HEK293 (cell line): ENCODE data around the gene KANSL2.
"Not testable (repeated sequence)": the region's sequence is repeated elsewhere in the genome, so short reads cannot be mapped to it uniquely, and the experiment has no call there.

ENCODE experiments used
- CTCF ChIA-PET: fragments of 350-600 bp; formaldehyde crosslinking; extraction: SDS; loops from one replicate; lab custom pipeline; 2021; ENCODE audit warnings: antibody characterized with exemption; lab: Yijun Ruan, JAX
- POLR2A ChIA-PET: fragments of 300-600 bp; formaldehyde crosslinking; extraction: SDS; loops from one replicate; lab custom pipeline; 2020; ENCODE audit warnings: antibody characterized with exemption, inconsistent platforms; lab: Yijun Ruan, JAX
- H3K27ac ChIP-seq: fragments of 200-500 bp; sonication (Bioruptor generic); 2 replicates; pipeline ENCODE4 v1.5.1; 2014; ENCODE audit warnings: low read depth, low read length, control low read depth, inconsistent platforms; ENCODE audit errors: extremely low read depth
- H3K36me3 ChIP-seq, 2 experiments: fragments of 200-500 bp in 1 of 2; sonication (Bioruptor generic) in 1 of 2; 1 replicate in 1 of 2; 2 replicates in 1 of 2; pipeline ENCODE4 v1.5.1; 2014 to 2017; ENCODE audit warnings: inconsistent platforms in 2 of 2, low read length in 2 of 2; ENCODE audit not compliant: control insufficient read depth in 2 of 2, insufficient read depth in 1 of 2
- H3K4me1 ChIP-seq: fragments of 200-500 bp; sonication (Bioruptor generic); 2 replicates; pipeline ENCODE4 v1.5.1; 2014; ENCODE audit warnings: mild to moderate bottlenecking, low read length, inconsistent platforms; ENCODE audit not compliant: control insufficient read depth, insufficient read depth
- H3K4me3 ChIP-seq: 2 replicates; pipeline ENCODE4 v1.5.1; 2011; ENCODE audit warnings: low read depth, mild to moderate bottlenecking, control low read depth, low read length, moderate library complexity
- H3K9me3 ChIP-seq: fragments of 200-500 bp; sonication (Bioruptor generic); 2 replicates; pipeline ENCODE4 v1.5.1; 2014; ENCODE audit warnings: low read depth, low read length, inconsistent platforms; ENCODE audit not compliant: control insufficient read depth, insufficient read depth
- PRDM1 ChIP-seq: fragments of 450-650 bp; formaldehyde crosslinking; IDR thresholded peaks from 2 replicates; pipeline ENCODE4; 2016; ENCODE audit warnings: missing biosample characterization, missing genetic modification characterization
- PRDM2 ChIP-seq: fragments of 450-650 bp; formaldehyde crosslinking; IDR thresholded peaks from 2 replicates; pipeline ENCODE4 v1.5.1; 2016; ENCODE audit warnings: missing biosample characterization, missing genetic modification characterization, borderline replicate concordance
- REST ChIP-seq: fragments of 450-650 bp; formaldehyde crosslinking; IDR thresholded peaks from 2 replicates; pipeline ENCODE4 v1.5.1; 2016; ENCODE audit warnings: missing biosample characterization, missing genetic modification characterization
- SCRT1 ChIP-seq: fragments of 450-650 bp; formaldehyde crosslinking; IDR thresholded peaks from 2 replicates; pipeline ENCODE4 v1.5.1; 2016; ENCODE audit warnings: missing biosample characterization, missing genetic modification characterization, borderline replicate concordance
- ZBTB1 ChIP-seq: fragments of 450-650 bp; formaldehyde crosslinking; IDR thresholded peaks from 2 replicates; pipeline ENCODE4 v1.5.1; 2016; ENCODE audit warnings: missing biosample characterization, missing genetic modification characterization
- ZBTB26 ChIP-seq: fragments of 450-650 bp; formaldehyde crosslinking; optimal IDR thresholded peaks from 2 replicates; pipeline ENCODE3; 2016; ENCODE audit warnings: missing biosample characterization, mild to moderate bottlenecking, missing genetic modification characterization
- ZBTB7A ChIP-seq: fragments of 450-650 bp; formaldehyde crosslinking; IDR thresholded peaks from 2 replicates; pipeline ENCODE4 v1.5.1; 2016; ENCODE audit warnings: low read depth, missing biosample characterization, missing genetic modification characterization
- ZNF202 ChIP-seq: fragments of 450-650 bp; formaldehyde crosslinking; IDR thresholded peaks from 2 replicates; pipeline ENCODE4 v1.5.1; 2016; ENCODE audit warnings: missing biosample characterization, missing genetic modification characterization, borderline replicate concordance
- ZNF24 ChIP-seq: fragments of 450-650 bp; formaldehyde crosslinking; IDR thresholded peaks from 2 replicates; pipeline ENCODE4 v1.5.1; 2016; ENCODE audit warnings: missing biosample characterization, missing genetic modification characterization
- ZNF391 ChIP-seq: fragments of 450-650 bp; formaldehyde crosslinking; IDR thresholded peaks from 2 replicates; pipeline ENCODE4 v1.5.1; 2016; ENCODE audit warnings: low read depth, missing biosample characterization, missing genetic modification characterization, borderline replicate concordance
- ZNF501 ChIP-seq: fragments of 450-650 bp; formaldehyde crosslinking; IDR thresholded peaks from 2 replicates; pipeline ENCODE4 v1.5.1; 2016; ENCODE audit warnings: missing biosample characterization, missing genetic modification characterization
- ZNF549 ChIP-seq: fragments of 450-650 bp; IDR thresholded peaks from 2 replicates; pipeline ENCODE4 v1.5.1; 2018; ENCODE audit warnings: missing biosample characterization, missing genetic modification characterization, mild to moderate bottlenecking, inconsistent platforms, moderate library complexity
- ZNF658 ChIP-seq: fragments of 450-650 bp; formaldehyde crosslinking; IDR thresholded peaks from 2 replicates; pipeline ENCODE4; 2016; ENCODE audit warnings: missing biosample characterization, missing genetic modification characterization
- ZNF664 ChIP-seq: fragments of 450-650 bp; formaldehyde crosslinking; IDR thresholded peaks from 2 replicates; pipeline ENCODE4 v1.5.1; 2016; ENCODE audit warnings: missing biosample characterization, missing genetic modification characterization
- ZNF692 ChIP-seq: fragments of 450-650 bp; formaldehyde crosslinking; IDR thresholded peaks from 2 replicates; pipeline ENCODE4 v1.5.1; 2016; ENCODE audit warnings: missing biosample characterization, missing genetic modification characterization
- ZNF707 ChIP-seq: fragments of 450-650 bp; formaldehyde crosslinking; IDR thresholded peaks from 2 replicates; pipeline ENCODE4 v1.5.1; 2016; ENCODE audit warnings: missing biosample characterization, missing genetic modification characterization

KANSL2 gene

GRCh38 chr12:48720171-48720570 lies 38.1 kb upstream of the KANSL2 start:
- CTCF ChIA-PET, POLR2A ChIA-PET, H3K4me3 ChIP-seq: not testable (repeated sequence)

GRCh38 chr12:48719002-48719401 lies 37.0 kb upstream of the KANSL2 start:
- H3K4me3 ChIP-seq, H3K4me1 ChIP-seq, H3K9me3 ChIP-seq, H3K27ac ChIP-seq, POLR2A ChIA-PET: not testable (repeated sequence)
- CTCF ChIA-PET = interaction anchor here (1.7 kb wide), 1 partner anchor 96 kb away, joined by 7 read pairs; no protein-coding TSS in a partner anchor
- peaks cover 10% of the 10 kb centered on the region in 2 experiments for H3K36me3 ChIP-seq

More at GRCh38 chr12:48720171-48720570, 38.1 kb upstream of the KANSL2 start:
- not testable (repeated sequence) for H3K9me3 ChIP-seq, H3K27ac ChIP-seq, H3K36me3 ChIP-seq, H3K4me1 ChIP-seq

GRCh38 chr12:48717252-48717695 lies 35.2 kb upstream of the KANSL2 start:
- H3K4me3 ChIP-seq = peak overlapping the region; percentile 58
- POLR2A ChIA-PET = no interaction called here
- CTCF ChIA-PET = interaction anchor here (0.7 to 1.7 kb wide), 4 partner anchors 36 to 98 kb away, joined by 4 to 7 read pairs (median 4); no protein-coding TSS in a partner anchor
- peaks cover 25 to 27% of the 10 kb centered on the region in 2 experiments for H3K36me3 ChIP-seq
- H3K9me3 ChIP-seq = no peaks in the 10 kb centered on the region
- H3K4me1 ChIP-seq = 0 out of 2 replicates have a peak, but pooled peaks cover 2% of the 10 kb centered on the region
- H3K27ac ChIP-seq = peak overlapping the region; percentile 85
- 0 out of 2 replicates have a peak, but pooled peaks have one; percentile 20 for TF ChIP-seq ZBTB1 (tag by site-specific recombination)
- no peak for TF ChIP-seq REST (tag by site-specific recombination)
- TF ChIP-seq ZBTB26 (tag by site-specific recombination) = peak; percentile 43
- TF ChIP-seq ZNF692 (tag by site-specific recombination) = 0 out of 2 replicates have a peak, but pooled peaks have one; percentile 3
- TF ChIP-seq ZNF391 (tag by site-specific recombination) = peak; percentile 6; the same call in 1 of the 2 replicates
- TF ChIP-seq ZBTB7A (tag by site-specific recombination) = peak; percentile 6; the same call in 1 of the 2 replicates
- TF ChIP-seq PRDM1 = peak; percentile 42; the same call in 1 of the 2 replicates
- 0 out of 2 replicates have a peak, but pooled peaks have one; percentile 43 for TF ChIP-seq ZNF24 (tag by site-specific recombination)
- TF ChIP-seq ZNF202 (tag by site-specific recombination) = no peak
- TF ChIP-seq PRDM2 = 0 out of 2 replicates have a peak, but pooled peaks have one; percentile 51
- TF ChIP-seq SCRT1 (tag by site-specific recombination) = peak; percentile 6; the same call in 1 of the 2 replicates
- no peak for TF ChIP-seq ZNF658
- TF ChIP-seq ZNF501 (tag by site-specific recombination) = peak; percentile 88
- TF ChIP-seq ZNF664 (tag by site-specific recombination) = peak; percentile 9; the same call in 1 of the 2 replicates
- no peak for TF ChIP-seq ZNF549 (tag by site-specific recombination)
- TF ChIP-seq ZNF707 (tag by site-specific recombination) = peak; percentile 54; the same call in 1 of the 2 replicates
